ENCODE data around the gene GLOD4. TPM values are rescaled to one million over a fixed set of nuclear protein-coding genes. Genes with fewer than 3 reads are reported as not detected.

GLOD4 gene
- total and polyA plus RNA-seq, 7 donors, result 13.5 to 29.2 (median 21.3) TPM

GRCh38 chr17:800446-801242 lies 18.6 kb upstream of the GLOD4 start:
- 92 to 95% (median 93%) methylated on average over 38 to 39 of the region's 39 CpGs for WGBS, 3 donors
- DNase-seq (peak in 1 of 2 donors; percentile 46), ATAC-seq (no peak)
- H3K36me3 ChIP-seq (ENCODE audit: insufficient read depth in 1 of 2, low read depth in 1 of 2), result peaks cover 0 to 32% of the 10 kb centered on the region in 2 donors
- H3K4me1 ChIP-seq, result peaks cover 37% of the 10 kb centered on the region
- no peaks in the 10 kb centered on the region for H3K9me3 ChIP-seq
- H3K27me3 ChIP-seq (ENCODE audit: insufficient read depth in 3 of 3, low read length in 2 of 3), result no peaks in the 10 kb centered on the region
- TF ChIP-seq CTCF (IDR thresholded peaks at IDR 0.05), result no peak
- H3K27ac ChIP-seq, result no peak overlapping the region
- intact Hi-C loops (cut with DNase I), result loop anchor here in 1 of 2 donors (5.0 kb wide), 1 partner anchor 77 kb away; no protein-coding TSS in a partner anchor
- no peak overlapping the region for H3K4me3 ChIP-seq

- intact Hi-C loops (cut with DNase I), result loop anchor here (5.0 to 10.0 kb wide), 3 partner anchors 48 to 258 kb away; no protein-coding TSS in a partner anchor
- H3K4me1 ChIP-seq, result peaks cover 49% of the 10 kb centered on the region
- 35 to 50% (median 45%) methylated on average over 11 of the region's 11 CpGs for WGBS, 3 donors
Observed at GRCh38 chr17:799261-799660, 17.2 kb upstream of the GLOD4 start.

GRCh38 chr17:798246-798645 lies 16.2 kb upstream of the GLOD4 start:
- Histone ChIP-seq H3K27me3 (ENCODE audit: insufficient read depth in 3 of 3, low read length in 2 of 3) (no peaks in the 10 kb centered on the region), H3K27ac (no peak overlapping the region), H3K36me3 (ENCODE audit: insufficient read depth in 1 of 2, low read depth in 1 of 2) (peaks cover 0 to 22% of the 10 kb centered on the region in 2 donors), H3K9me3 (no peaks in the 10 kb centered on the region), H3K4me1 (peaks cover 46% of the 10 kb centered on the region), H3K4me3 (no peak overlapping the region)
- no peak for TF ChIP-seq CTCF (IDR thresholded peaks at IDR 0.05)
- DNase-seq (peak in 1 of 2 donors; percentile 21), ATAC-seq (no peak)
- intact Hi-C loops (cut with DNase I), result loop anchor here (5.0 to 10.0 kb wide), 3 partner anchors 49 to 259 kb away; no protein-coding TSS in a partner anchor
- 70 to 82% (median 77%) methylated on average over 11 of the region's 11 CpGs for WGBS, 3 donors

More at GRCh38 chr17:799261-799660, 17.2 kb upstream of the GLOD4 start:
- peaks cover 0 to 28% of the 10 kb centered on the region in 2 donors for H3K36me3 ChIP-seq (ENCODE audit: insufficient read depth in 1 of 2, low read depth in 1 of 2)
- ATAC-seq (peak in 1 of 4 donors; percentile 30), DNase-seq (peak in 1 of 2 donors; percentile 36)
- TF ChIP-seq CTCF (IDR thresholded peaks at IDR 0.05), result no peak
- no peaks in the 10 kb centered on the region for H3K27me3 ChIP-seq (ENCODE audit: insufficient read depth in 3 of 3, low read length in 2 of 3)
- no peaks in the 10 kb centered on the region for H3K9me3 ChIP-seq
- no peak overlapping the region for H3K4me3 ChIP-seq
- peak overlapping the region; percentile 36 for H3K27ac ChIP-seq

GRCh38 chr17:797236-797840 lies 15.3 kb upstream of the GLOD4 start:
- Histone ChIP-seq H3K4me3 (no peak overlapping the region), H3K9me3 (no peaks in the 10 kb centered on the region), H3K4me1 (peaks cover 38% of the 10 kb centered on the region), H3K27me3 (ENCODE audit: insufficient read depth in 3 of 3, low read length in 2 of 3) (no peaks in the 10 kb centered on the region), H3K36me3 (ENCODE audit: insufficient read depth in 1 of 2, low read depth in 1 of 2) (peaks cover 0 to 25% of the 10 kb centered on the region in 2 donors), H3K27ac (peak overlapping the region; percentile 23)
- DNase-seq (peak in 1 of 2 donors; percentile 36), ATAC-seq (no peak)
- WGBS, 3 donors, result 76 to 86% (median 77%) methylated on average over 22 of the region's 22 CpGs
- no peak for TF ChIP-seq CTCF (IDR thresholded peaks at IDR 0.05)
- intact Hi-C loops (cut with DNase I), result loop anchor here (5.0 to 10.0 kb wide), 3 partner anchors 50 to 260 kb away; no protein-coding TSS in a partner anchor

All from psoas muscle (tissue), 8 donors.